ENCODE data around the gene OBP2A.

OBP2A gene

DNA sequence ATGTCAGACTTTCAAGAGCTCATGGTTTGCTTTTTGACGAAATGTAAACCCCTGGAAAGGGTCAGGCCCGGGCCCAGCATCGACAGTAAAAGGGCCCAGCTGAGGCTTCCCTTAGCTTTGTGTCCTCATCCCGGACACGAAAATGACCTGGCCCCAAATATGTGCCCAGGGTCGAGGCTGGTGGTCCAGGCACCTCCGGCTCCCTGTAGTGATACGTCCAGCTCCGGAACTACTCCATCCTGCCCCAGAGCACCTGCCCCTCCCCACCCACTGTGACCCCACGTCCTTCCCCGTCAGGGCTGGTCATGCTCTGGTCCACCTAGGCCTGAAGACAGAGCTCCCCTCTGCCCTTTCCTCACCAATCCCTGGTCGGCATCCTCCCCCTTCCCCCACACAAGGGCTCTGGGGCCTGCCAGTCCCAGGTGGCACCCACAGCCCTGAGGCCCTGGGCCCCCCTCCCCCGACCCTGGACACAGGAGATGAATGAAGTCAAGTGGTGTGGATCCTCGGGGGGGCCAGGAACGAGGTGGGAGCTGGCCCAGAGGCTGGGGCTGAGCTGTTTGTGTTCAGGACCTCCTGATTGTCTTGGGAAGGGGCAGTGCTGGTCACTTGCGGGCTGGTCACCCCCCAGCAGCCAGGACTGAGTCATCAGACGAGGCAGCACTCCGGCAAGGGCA, 6.2 kb downstream of the OBP2A start:
- DNase-seq (ENCODE audit: low read depth in 2 of 2), result no peak

- no peak for DNase-seq (ENCODE audit: low read depth in 2 of 2)
Observed at GRCh38 chr9:135552698-135553171, 6.8 kb downstream of the OBP2A start.

GRCh38 chr9:135554718-135555117, 8.8 kb downstream of the OBP2A start:
- DNase-seq (ENCODE audit: low read depth in 2 of 2), result no peak

DNA sequence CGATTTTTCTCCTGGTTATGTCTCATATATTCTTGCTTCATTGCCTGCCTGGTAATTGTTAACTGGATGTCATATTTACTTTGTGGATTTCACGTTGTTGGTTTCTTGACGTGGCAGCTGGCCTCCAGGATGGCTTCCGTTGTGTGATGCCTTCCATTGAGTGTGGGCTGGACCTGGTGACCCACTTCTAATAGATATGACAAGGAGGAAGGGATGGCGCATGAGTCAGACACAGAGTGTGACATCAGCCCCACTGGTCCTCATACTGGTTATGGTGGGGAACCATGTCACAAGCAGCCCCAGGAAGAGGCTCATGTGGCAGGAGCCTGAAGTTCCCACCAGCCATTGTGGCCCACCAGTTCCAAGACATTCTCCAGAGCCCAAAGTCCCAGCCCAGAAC, 9.3 kb downstream of the OBP2A start:
- no peak for DNase-seq (ENCODE audit: low read depth in 2 of 2)

- DNase-seq (ENCODE audit: low read depth in 2 of 2), result no peak
Observed at GRCh38 chr9:135555910-135556309, 10.0 kb downstream of the OBP2A start.

GRCh38 chr9:135559606-135560005, 13.7 kb downstream of the OBP2A start:
- DNase-seq (ENCODE audit: low read depth in 2 of 2), result no peak

DNA sequence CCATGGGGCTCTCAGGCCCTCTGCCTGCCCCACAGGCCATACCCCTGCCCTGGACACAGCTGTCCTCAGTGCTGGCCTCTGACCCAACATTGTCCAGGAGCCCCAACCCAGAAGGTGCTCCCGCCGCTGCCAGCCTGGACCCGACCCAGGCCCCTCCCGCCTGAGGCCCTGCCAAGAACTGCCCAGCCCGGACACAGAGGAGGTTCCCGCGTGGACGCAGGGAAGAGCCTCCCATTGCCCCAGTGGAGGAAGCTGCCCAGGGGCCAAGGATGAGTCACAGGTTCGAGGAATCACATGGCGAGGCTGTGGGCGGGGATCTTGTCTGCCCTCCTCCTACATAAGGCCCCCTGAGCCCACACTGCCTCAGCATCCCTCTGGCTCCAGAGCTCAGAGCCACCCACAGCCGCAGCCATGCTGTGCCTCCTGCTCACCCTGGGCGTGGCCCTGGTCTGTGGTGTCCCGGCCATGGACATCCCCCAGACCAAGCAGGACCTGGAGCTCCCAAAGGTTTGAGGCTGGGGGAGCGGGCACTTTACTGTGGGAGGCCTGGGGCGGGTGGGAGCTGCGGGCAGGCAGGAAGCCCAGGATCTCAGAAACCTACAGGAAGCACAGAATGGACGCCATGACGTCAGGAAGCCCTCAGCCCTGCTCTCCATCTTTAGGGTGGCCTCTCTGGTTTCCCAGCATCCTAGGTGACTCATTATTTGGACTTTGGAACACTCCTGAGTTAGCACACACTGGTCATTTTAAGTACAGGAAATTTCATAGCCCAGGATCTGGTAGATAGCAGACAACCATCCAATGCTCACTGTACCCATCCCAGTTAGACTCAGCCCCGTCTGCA, 15.7 kb downstream of the OBP2A start, which contains the start of gene PAEP:
PAEP (plus strand) TSS at position 366 of the 844 bp plus-strand sequence.
- DNase-seq (ENCODE audit: low read depth in 2 of 2), result no peak

DNA sequence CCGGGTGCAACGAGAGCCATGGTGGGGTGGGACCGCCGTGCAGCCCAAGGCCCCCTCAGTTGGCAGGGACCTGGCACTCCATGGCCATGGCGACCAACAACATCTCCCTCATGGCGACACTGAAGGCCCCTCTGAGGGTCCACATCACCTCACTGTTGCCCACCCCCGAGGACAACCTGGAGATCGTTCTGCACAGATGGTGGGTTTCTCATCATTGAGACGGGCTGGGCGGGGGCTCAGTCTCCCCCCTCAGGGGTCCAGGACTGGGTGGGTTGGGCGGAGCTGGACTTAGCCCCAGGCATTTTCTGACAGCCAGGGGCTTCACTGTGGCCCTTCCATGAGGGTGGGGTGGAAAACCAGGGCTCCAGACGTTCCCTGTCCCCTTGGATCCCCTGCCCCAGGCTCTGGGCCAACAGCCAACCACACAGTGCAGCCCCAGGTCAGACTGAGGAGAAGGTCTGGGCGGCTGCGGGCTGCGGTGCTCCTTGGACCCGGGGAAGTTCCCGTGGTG, 16.4 kb downstream of the OBP2A start:
- DNase-seq (ENCODE audit: low read depth in 2 of 2), result no peak

- no peak for DNase-seq (ENCODE audit: low read depth in 2 of 2)
Observed at GRCh38 chr9:135563039-135563476, 17.1 kb downstream of the OBP2A start.

DNA sequence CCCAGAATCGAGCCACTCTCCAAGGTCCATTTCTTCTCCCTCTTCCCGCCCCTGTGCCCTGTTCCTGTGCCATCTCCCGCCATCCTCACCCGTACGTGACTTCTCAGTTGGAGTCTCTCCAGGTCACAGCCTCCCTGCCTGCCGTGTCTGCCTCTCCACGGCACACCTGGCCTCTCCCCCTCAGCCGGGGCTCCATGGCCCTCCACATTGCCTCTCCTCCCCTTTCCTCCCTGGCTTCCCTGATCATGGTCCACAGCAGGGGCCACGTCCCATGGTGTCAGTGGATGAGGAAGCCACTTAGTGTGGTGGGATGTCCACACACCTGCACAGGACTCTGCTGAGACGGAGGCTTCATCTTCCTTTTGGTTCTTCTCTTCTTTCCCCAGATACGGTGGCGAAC, 17.9 kb downstream of the OBP2A start:
- DNase-seq (ENCODE audit: low read depth in 2 of 2), result no peak

DNA sequence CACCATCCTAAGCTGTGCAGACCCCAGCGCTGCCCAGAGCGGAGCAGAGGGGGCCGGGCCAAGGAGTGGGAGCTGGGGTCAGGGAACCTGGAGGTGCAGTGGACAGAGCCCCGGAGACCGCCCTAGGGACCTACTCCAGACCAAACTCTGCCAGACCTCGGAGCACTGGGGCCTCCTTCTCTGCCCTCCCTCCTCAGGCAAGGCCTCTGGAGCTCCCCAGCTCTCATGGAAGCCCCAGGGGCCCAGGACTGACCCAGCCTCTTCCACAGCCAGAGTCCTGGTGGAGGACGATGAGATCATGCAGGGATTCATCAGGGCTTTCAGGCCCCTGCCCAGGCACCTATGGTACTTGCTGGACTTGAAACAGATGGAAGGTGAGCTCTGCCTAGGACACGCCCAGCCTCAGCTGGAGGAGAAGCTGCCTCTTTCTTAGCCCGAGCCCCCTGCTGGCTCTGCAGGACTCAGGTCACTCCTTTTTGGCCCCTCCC, 19.3 kb downstream of the OBP2A start:
- DNase-seq (ENCODE audit: low read depth in 2 of 2), result no peak

- DNase-seq (ENCODE audit: low read depth in 2 of 2), result no peak
Observed at GRCh38 chr9:135565636-135566035, 19.7 kb downstream of the OBP2A start.

- no peak for DNase-seq (ENCODE audit: low read depth in 2 of 2)
Observed at GRCh38 chr9:135566552-135566951, 20.6 kb downstream of the OBP2A start.

- no peak for DNase-seq (ENCODE audit: low read depth in 2 of 2)
Observed at GRCh38 chr9:135567311-135567710, 21.4 kb downstream of the OBP2A start.

- DNase-seq (ENCODE audit: low read depth in 2 of 2), result no peak
Observed at GRCh38 chr9:135568026-135568425, 22.1 kb downstream of the OBP2A start.

GRCh38 chr9:135570456-135570855, 24.5 kb downstream of the OBP2A start:
- no peak for DNase-seq (ENCODE audit: low read depth in 2 of 2)

DNA sequence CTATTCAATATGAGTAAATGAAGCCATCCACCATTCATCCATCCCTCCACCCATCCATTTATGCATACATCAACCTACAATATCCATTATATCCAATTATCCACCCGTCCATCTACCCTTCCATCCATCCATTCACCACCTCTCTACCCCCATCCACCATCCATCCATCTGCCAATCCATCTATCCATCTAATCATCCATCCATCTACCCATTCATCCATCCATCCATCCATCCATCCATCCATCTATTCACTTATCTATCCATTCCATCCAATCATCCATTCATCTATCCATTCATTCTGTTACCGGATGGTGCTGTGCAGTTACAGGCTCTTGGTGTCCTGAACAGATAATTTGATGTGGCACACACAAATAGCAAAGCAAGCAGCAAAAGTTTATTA, 26.3 kb downstream of the OBP2A start:
- DNase-seq (ENCODE audit: low read depth in 2 of 2), result no peak

DNA sequence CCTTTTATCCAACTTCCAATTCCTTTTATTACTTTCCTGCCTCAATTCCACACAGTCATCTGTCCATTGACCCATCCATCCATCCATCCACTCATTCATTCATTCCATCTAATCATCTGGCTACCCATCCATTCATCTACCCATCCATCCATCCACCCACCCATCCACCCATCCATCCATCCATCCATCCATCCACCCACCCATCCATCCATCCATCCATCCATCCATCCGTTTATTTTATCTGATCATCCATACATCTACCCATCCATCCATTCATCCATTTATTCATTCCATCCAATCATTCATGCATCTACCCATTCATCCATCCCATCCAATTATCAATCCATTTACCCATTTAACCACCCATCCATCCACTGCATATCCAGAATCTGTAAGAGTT, 27.2 kb downstream of the OBP2A start:
- no peak for DNase-seq (ENCODE audit: low read depth in 2 of 2)

- DNase-seq (ENCODE audit: low read depth in 2 of 2), result no peak
Observed at GRCh38 chr9:135574331-135574730, 28.4 kb downstream of the OBP2A start.

GRCh38 chr9:135574943-135575342, 29.0 kb downstream of the OBP2A start:
- DNase-seq (ENCODE audit: low read depth in 2 of 2), result no peak

DNA sequence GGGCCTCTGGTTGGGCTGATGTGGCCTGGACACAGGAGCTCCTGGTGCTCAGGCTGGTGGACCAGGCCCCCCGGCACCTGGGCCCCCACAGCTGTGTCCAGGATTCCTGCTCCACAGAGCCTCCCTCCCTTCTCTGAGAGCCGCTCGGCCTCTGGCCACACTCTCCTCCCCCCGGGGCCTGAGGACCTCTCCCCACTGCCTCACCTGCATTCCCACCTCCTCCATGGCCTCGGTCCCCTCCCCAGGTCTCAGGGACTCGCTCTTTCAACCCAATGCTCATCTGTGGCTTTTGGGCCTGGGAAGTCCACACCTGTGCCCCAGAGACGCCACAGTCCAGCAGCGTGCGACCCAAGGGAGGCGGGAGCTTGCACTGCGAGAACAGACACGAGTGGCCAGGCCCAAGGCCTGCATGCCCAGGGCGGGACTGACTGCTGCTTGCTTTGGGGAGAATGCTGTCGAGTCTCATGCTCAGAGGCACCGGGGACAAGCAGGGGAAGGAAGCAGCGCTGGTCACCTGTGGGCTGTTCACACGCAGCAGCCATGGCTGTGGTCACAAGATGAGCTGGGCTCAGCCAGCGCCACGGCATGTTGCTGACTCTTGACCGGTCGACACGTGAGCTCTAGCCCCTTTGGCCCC, 30.2 kb downstream of the OBP2A start:
- DNase-seq (ENCODE audit: low read depth in 2 of 2), result no peak

GRCh38 chr9:135577256-135577655, 31.3 kb downstream of the OBP2A start:
- DNase-seq (ENCODE audit: low read depth in 2 of 2), result no peak
